IPS-18c (cell line): Measurements from ENCODE around the gene LRRC37B.
"Not testable (repeated sequence)": the region's sequence is repeated elsewhere in the genome, so short reads cannot be mapped to it uniquely, and the experiment has no call there.

Experiments used
- H3K4me3 ChIP-seq: 2 replicates; pipeline ENCODE4 v1.7.0; 2013; ENCODE audit warnings: low read depth, mild to moderate bottlenecking, low read length, moderate library complexity; ENCODE audit not compliant: insufficient read depth
- H3K9me3 ChIP-seq: one replicate; pipeline ENCODE4 v1.6.1; 2013; ENCODE audit warnings: mild to moderate bottlenecking, low read length, moderate library complexity; ENCODE audit not compliant: control insufficient read depth, insufficient read depth

LRRC37B gene

DNA sequence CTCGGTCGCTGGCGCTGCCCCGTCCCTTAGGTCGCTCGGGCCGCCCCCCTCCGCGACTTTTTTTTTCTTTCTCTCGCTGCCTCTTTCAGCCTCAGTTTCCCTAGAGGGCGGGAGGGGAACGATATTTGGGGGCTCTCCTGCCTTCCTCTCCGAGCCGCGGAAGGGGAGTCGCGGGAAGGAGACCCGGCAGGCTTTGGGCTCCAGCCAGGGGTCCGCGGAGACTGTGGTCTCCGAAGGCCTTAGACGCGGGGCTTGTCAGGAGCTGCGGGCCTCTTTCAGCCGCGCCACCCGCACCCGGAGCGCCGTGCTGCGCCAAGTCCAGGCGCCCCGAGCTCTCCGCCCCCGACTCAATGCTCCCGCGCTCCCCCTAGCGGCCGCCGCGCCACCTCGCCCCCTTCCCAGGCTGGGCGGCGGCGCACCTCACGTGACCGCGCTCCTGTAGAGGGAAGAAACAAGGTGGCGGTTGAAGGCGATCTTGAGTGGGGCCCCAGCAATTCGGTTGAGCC is at the start of gene LRRC37B:
TSS of gene LRRC37B (plus strand) at position 427 of the 506 bp plus-strand sequence. CDS start 14,010 bp downstream, outside the sequence.
- Histone ChIP-seq H3K9me3 (no peaks in the 10 kb centered on the region), H3K4me3 (peak within 1 kb of the TSS; percentile 63)

DNA sequence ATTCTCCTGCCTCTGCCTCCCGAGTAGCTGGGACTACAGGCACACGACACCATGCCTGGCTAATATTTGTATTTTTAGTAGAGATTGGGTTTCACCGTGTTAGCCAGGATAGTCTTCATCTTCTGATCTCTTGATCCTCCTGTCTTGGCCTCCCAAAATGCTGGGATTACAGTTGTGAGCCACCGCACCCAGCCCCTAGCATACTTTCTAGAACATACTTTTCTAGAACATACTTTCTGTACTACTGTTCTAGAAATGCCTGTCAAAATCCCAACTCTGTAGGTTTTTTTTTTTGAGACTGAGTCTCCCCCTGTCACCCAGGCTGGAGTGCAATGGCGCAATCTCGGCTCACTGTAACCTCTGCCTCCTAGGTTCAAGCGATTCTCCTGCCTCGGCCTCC is 43.1 kb upstream of the LRRC37B start:
- H3K4me3 ChIP-seq, H3K9me3 ChIP-seq: not testable (repeated sequence)

DNA sequence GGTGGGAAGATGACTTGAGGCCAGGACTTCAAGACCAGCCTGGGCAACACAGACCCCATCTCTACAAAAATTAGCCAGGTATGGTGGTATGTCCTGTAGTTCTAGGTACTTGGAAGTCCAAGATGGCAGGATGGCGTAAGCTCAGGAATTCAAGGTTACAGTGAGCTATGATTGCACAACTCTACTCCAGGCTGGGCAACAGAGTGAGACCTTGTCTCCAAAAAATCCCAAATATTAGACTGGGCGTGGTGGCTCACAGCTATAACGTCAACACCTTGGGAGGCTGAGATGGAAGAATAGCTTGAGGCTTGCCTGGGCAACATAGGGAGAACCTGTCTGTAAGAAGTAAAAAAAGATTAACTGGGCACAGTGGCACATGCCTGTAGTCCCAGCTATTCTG is 39.5 kb upstream of the LRRC37B start:
- Histone ChIP-seq H3K9me3 (no peaks in the 10 kb centered on the region), H3K4me3 (no peak overlapping the region)

DNA sequence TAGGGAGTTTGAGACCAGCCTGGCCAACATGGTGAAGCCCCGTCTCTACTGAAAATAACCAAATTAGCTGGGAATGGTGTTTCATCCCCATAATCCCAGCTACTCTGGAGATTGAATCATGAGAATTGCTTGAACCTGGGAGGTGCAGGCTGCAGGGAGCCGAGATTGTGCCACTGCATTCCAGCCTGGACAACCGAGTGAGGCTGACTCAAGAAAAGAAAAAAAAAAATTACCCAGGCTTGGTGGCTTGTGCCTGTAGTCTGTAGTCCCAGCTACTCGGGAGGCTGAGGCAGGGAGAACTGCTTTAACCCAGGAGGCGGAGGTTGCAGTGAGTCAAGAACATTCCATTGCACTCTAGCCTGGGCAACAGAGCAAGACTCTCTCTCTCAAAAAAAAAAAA is 36.8 kb upstream of the LRRC37B start:
- H3K9me3 ChIP-seq, H3K4me3 ChIP-seq: not testable (repeated sequence)

DNA sequence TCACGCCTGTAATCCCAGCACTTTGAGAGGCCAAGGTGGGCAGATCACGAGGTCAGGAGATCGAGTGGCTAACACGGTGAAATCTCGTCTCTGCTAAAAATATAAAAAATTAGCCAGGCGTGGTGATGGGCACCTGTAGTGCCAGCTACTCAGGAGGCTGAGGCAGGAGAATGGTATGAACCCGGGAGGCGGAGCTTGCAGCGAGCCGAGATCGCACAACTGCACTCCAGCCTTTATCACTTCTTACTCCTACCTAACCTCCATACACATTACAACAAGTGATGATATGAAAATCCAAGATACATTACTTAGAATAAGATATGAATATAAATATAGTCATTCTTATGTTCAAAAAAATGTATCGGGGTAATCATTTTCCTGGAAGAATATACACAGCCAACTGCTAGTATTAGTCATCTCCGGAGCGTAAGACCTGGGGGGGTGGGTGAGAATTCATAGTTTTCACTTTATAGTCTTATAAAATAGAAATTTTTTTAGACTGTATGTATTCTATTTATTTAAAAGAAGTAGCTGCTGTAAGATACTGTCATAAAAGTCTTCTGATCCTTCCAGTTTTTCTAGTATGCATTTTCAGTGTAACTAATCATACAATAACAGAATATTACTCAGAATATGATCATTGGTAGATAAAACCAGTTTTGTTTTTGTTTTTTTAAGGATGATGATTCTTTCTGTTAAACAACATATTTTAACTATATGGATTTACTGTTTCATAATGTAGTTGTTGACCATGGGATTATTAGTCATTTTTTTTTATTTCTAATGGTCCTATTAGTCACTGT is 32.7 kb upstream of the LRRC37B start:
- H3K4me3 ChIP-seq, H3K9me3 ChIP-seq: not testable (repeated sequence)

DNA sequence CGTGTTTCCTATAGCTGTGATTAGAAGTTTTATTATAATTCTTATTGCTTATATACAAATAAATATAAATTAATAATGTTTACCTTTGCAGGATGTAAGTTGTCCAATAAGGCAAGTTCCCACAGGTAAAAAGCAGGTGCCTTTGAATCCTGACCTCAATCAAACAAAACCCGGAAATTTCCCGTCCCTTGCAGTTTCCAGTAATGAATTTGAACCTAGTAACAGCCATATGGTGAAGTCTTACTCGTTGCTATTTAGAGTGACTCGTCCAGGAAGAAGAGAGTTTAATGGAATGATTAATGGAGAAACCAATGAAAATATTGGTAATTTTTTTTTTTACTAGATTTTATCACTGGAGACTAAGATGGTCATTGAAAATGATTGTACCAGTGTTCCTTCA is 31.8 kb upstream of the LRRC37B start:
- H3K9me3 ChIP-seq, H3K4me3 ChIP-seq: not testable (repeated sequence)

DNA sequence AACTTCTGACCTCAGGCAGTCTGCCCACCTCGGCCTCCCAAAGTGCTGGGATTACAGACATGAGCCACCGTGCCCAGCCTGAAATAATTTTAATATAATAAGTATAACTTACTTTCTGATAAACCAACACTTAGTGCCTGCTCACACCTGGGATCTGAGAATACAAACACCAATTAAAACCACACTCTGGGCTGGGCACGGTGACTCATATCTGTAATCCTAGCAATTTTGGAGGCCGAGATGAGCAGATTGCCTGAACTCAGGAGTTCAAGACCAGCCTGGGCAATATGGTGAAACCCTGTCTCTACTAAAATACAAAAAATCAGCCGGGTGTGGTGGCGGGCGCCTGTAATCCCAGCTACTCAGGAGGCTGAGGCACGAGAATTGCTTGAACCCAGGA is 15.4 kb upstream of the LRRC37B start:
- H3K9me3 ChIP-seq, H3K4me3 ChIP-seq: not testable (repeated sequence)

DNA sequence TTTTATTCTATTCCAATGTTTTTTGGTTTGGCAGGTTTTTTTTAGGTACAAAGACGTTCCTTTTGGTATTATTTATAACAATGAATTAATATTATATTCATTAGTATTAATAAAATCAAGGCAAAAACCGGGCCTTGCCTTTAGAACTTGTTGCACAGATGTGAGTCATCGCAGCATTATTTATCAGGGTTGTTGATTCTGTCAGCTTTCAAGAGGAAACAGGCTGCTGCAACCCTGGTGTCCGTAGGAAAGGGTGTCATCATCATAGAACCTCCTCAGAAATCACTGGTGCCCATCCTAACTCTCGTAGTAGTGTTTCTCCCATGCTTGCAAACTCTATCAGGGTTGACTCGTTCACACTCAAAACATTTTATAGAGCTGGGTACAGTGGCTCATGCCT is 10.2 kb upstream of the LRRC37B start:
- Histone ChIP-seq H3K9me3 (no peaks in the 10 kb centered on the region), H3K4me3 (no peak overlapping the region)

DNA sequence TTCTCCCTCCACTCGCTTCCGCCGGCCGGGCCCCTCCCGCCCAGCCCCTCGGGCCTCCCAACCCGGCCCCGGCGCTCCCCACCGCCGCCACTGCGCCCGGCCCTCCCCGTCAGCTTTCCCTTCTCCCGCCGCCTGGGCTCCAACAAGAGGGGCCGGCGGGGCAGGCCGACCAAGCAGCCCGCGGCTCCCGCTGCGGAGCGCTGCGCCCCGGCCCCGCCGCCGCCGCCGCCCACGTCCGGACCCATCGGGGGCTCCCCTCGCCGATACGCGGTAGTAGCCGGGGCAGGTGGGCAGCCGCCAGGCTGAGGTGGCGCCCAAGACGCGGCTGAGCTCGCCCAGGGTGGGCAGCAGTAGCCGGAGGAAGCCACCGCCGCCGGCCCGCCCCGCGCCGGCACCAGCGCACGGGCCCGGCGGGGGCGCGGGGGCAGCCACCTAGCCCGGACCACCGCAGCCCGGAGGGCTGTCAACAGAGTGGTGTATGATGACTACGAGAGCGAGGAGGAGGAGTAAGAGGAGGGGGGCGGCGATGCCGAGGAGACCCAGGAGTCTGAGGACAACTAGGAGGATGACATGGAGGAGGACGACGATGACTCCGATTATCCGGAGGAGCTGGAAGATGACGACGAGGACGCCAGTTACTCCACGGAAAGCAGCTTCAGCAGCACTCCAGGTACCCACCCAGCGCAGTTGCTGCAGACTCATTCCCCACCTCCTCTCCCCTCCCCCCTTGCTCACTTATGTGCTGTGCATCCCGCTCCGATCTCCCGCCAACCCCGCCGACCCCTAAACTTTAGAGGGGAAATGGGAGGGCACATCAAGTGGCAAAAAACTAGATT is 498 bp downstream of the LRRC37B start:
- H3K4me3 ChIP-seq = peak overlapping the region; percentile 63
- no peaks in the 10 kb centered on the region for H3K9me3 ChIP-seq

DNA sequence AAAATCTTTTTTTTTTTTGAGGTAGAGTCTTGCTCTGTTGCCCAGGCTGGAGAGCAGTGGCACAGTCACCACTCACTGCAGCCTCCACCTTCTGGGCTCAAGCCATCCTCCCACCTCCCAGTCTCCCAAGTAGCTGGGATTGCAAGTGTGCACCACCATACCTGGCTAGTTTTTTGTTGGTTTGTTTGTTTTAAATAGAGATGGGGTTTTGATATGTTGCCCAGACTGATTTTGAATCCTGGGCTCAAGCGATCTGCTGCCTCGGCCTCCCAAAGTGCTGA is 2.0 kb downstream of the LRRC37B start:
- no peak overlapping the region for H3K4me3 ChIP-seq
- H3K9me3 ChIP-seq = no peaks in the 10 kb centered on the region

DNA sequence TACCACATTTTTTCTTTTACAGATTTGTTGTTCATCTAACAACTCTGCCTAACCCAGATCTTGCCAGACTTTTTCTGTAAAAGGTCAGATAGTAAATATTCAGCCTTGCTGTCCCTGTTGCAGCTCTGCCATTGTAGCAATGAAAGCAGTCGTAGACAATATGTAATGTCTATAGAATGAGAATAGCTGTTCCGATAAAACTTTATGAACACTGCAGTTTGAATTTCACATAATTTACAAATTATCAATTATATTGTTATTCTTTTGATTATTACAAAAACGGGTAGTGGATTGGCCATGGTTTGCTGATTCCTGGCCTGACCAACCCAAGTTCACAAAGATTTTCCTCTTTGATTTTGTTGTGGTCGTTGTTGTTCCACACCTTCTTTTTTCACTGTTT is 2.9 kb downstream of the LRRC37B start:
- no peak overlapping the region for H3K4me3 ChIP-seq

DNA sequence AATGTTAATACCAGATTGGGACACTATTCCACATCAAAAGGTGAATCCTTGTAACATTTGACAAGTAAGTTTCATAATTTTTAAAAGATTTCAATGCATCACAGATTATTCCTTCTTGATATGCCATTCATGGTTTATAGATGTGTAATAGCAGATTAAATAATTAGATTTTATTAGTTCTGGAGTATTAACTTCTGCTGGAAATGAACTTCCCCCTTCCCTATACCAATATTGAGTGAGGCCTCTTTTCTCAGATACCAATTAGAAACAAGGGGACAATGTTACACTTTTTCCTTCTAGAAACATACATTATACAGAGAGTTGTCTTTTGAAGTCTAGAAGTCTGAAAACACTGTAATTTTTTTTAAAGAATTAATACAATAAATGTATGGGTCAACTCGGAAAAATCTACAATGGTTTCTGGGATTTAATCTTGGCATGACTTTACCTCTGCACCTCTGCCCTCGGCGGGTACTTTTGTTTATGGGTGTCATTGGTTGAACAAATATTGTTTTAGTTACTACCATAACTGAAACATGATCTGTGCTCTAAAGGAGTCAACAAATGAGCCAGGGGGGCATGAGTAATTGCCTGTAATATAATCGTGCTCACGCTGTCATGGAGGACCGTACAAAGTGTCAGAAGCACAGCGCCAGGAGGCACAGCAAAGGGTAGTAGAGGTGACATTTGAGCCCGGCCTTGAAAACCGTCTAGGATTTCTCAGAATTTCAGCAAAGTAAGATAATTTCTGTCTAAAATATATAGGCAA is 8.2 kb downstream of the LRRC37B start:
- H3K4me3 ChIP-seq = no peak overlapping the region
- no peaks in the 10 kb centered on the region for H3K9me3 ChIP-seq

More for the DNA sequence above, 2.9 kb downstream of the LRRC37B start:
- no peaks in the 10 kb centered on the region for H3K9me3 ChIP-seq

DNA sequence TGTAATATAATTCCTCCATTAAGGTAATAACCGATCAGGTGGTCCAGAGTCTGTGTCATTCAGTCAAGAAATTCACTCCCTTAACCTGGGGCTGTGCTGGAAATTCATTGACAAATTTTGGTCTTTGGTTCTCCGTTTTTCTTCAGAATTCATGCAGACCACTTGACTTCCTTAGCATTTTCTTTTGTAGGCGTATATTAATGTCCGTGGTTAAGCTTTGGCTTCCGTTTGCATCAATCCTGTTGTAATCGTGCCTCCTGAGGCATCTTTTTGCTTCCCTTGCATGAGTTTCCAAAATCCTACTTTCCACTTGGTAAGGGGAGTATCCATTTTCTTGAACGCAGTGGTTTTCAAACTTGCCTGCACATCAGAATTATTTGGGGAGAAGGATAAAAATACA is 9.0 kb downstream of the LRRC37B start:
- Histone ChIP-seq H3K9me3 (peaks cover 3% of the 10 kb centered on the region), H3K4me3 (no peak overlapping the region)

DNA sequence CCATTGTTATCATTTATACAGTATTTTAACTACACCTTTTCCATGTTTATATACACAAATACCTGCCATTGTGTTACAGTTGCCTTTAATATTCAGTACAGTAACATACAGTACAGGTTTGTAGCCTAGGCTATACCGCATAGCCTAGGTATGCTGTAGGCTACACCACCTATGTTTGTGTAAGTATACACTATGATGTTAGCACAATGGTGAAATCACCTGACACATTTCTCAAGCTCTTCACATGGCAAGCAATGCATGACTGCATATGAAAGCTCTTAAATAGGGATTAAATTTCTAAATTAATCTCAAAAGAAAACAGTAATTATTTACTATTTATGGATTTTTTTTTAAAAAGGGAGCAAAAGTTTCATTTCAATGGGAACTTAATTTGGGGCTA is 12.0 kb downstream of the LRRC37B start:
- no peak overlapping the region for H3K4me3 ChIP-seq

DNA sequence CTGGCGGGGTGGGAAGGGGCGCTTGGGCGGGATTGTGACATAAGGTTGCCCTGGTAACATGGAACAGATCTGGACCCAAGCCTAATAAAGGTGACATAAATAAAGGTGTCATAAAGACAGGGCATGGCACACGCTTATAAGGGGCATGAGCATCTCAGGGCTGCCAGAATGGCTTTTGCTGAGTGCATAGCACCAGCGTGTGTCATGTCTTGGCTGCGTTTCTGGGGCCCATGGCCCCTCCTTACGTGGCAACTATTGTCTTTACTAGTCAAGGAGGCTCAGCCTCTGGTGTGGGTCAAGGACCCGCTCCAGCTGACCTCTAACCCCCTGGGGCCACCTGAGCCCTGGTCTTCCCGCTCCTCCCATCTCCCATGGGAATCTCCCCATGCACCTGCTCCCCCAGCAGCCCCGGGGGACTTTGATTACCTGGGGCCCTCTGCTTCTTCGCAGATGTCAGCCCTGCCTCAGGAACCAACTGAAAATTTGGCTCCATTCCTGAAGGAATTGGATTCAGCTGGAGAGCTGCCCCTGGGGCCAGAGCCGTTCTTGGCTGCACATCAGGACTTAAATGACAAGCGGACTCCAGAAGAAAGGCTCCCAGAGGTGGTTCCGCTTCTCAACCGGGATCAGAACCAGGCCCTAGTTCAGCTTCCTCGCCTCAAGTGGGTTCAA is 13.9 kb downstream of the LRRC37B start:
- Histone ChIP-seq H3K9me3 (peaks cover 3% of the 10 kb centered on the region), H3K4me3 (no peak overlapping the region)

More for the DNA sequence above, 12.0 kb downstream of the LRRC37B start:
- peaks cover 3% of the 10 kb centered on the region for H3K9me3 ChIP-seq

DNA sequence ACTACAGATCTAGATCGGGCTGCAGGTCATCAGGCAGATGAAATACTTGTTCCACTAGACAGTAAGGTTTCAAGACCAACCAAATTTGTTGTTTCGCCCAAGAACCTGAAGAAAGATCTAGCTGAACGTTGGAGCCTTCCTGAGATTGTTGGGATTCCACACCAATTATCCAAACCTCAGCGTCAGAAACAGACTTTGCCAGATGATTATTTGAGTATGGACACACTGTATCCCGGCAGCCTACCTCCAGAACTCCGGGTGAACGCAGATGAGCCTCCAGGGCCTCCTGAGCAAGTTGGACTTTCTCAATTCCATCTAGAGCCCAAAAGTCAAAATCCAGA is 14.4 kb downstream of the LRRC37B start:
- Histone ChIP-seq H3K4me3 (no peak overlapping the region), H3K9me3 (peaks cover 3% of the 10 kb centered on the region)

DNA sequence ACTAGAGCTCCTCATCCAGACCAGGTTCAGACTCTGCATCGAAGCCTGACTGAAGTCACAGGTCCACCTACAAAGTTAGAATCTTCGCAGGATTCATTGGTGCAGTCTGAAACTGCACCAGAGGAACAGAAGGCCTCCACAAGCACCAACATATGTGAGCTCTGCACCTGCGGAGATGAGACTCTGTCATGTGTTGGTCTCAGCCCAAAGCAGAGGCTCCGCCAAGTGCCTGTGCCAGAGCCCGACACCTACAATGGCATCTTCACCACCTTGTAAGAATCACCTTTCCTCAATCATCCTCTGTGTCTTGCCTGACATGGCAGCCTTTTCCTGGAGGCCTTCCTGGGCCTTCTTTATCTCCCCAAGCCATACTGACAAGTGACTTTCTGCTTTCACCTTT is 15.4 kb downstream of the LRRC37B start:
- not testable (repeated sequence) for H3K9me3 ChIP-seq, H3K4me3 ChIP-seq
